ENCODE data around the gene NT5DC3.

GRCh38 chr12:103793046-103793445 is 48.0 kb downstream of the NT5DC3 start:
- TF ChIP-seq CTCF (IDR thresholded peaks at IDR 0.05) (no peak), POLR2A (IDR thresholded peaks at IDR 0.05) (no peak)
